Uterus (tissue), 4 donors: Measurements from ENCODE around the gene KIT. TPM values are rescaled to one million over a fixed set of nuclear protein-coding genes. Genes with fewer than 3 reads are reported as not detected.

ENCODE experiments used
- DNase-seq, 2 donors: peaks; one replicate each; pipeline ENCODE4 v3.0.0-alpha.2; 2019 to 2020
- H3K27ac ChIP-seq, 2 donors: fragments of 200-600 bp; sonication (generic); 1 replicate in 1 of 2; 2 replicates in 1 of 2; pipeline ENCODE4 v1.5.1; 2016 to 2018
- H3K27me3 ChIP-seq, 2 donors: fragments of 200-600 bp; sonication (generic); one replicate each; pipeline ENCODE4 v1.5.1; 2018 to 2019; ENCODE audit warnings: control low read depth in 1 of 2
- H3K36me3 ChIP-seq, 2 donors: fragments of 200-600 bp; sonication (generic); one replicate each; pipeline ENCODE4 v1.5.1; 2019; ENCODE audit warnings: control low read depth in 1 of 2
- H3K4me1 ChIP-seq, 2 donors: fragments of 200-600 bp; sonication (generic); one replicate each; pipeline ENCODE4 v1.5.1; 2018 to 2019; ENCODE audit warnings: control low read depth in 1 of 2
- H3K4me3 ChIP-seq, 2 donors: fragments of 200-600 bp; sonication (generic); 1 replicate in 1 of 2; 2 replicates in 1 of 2; pipeline ENCODE4 v1.5.1; 2018 to 2019; ENCODE audit warnings: mild to moderate bottlenecking in 1 of 2
- H3K9me3 ChIP-seq, 2 donors: fragments of 200-600 bp; sonication (generic); one replicate each; pipeline ENCODE4 v1.5.1; 2019; ENCODE audit warnings: control low read depth in 1 of 2
- CTCF ChIP-seq, 4 experiments: fragments of 200-600 bp in 2 of 4; fragments of 450-650 bp in 2 of 4; sonication (generic) in 2 of 4; IDR thresholded peaks; one replicate each; pipeline ENCODE4 v1.5.1; 2016 to 2019; ENCODE audit warnings: antibody characterized with exemption in 4 of 4, mild to moderate bottlenecking in 2 of 4, moderate library complexity in 1 of 4
- POLR2A ChIP-seq, 2 donors: fragments of 450-650 bp; IDR thresholded peaks; one replicate each; pipeline ENCODE4 v1.6.1; 2016; ENCODE audit warnings: antibody characterized with exemption in 2 of 2, mild to moderate bottlenecking in 1 of 2, moderate library complexity in 1 of 2
- intact Hi-C: fragments of 100-400 bp; cut with DNase I; formaldehyde crosslinking; loops from one replicate; pipeline ENCODE4 v1.15.1; 2023; ENCODE audit warnings: low total_unique reads
- total RNA-seq, 4 donors: library from RNA; depleted of rRNA in 3 of 4; stranded (reverse); fragments of >200 nt in 3 of 4; gene quantifications; one replicate each; pipeline versions ENCODE4 v1.1.0 to v1.2.4, GENCODE V29; 2014 to 2023
- donor health status: DM: yes; HTN: yes; CAD: no.

KIT gene
- total RNA-seq, 4 donors from 2014 or later = 6.4 to 69.9 (median 40.3) TPM

GRCh38 chr4:54685810-54686209, 28.1 kb downstream of the KIT start:
- intact Hi-C loops = no loop called here
- no peak for TF ChIP-seq CTCF (IDR thresholded peaks at IDR 0.05)
- TF ChIP-seq POLR2A (IDR thresholded peaks at IDR 0.05) = no peak
- no peak for DNase-seq
- H3K4me3 ChIP-seq = no peak overlapping the region
- no peaks in the 10 kb centered on the region for H3K36me3 ChIP-seq
- no peaks in the 10 kb centered on the region for H3K9me3 ChIP-seq
- no peaks in the 10 kb centered on the region for H3K4me1 ChIP-seq
- H3K27ac ChIP-seq = no peak overlapping the region
- no peaks in the 10 kb centered on the region for H3K27me3 ChIP-seq

- Histone ChIP-seq H3K4me3 (no peak overlapping the region), H3K27ac (no peak overlapping the region), H3K36me3 (no peaks in the 10 kb centered on the region), H3K9me3 (no peaks in the 10 kb centered on the region), H3K27me3 (no peaks in the 10 kb centered on the region), H3K4me1 (no peaks in the 10 kb centered on the region)
- DNase-seq = no peak
- intact Hi-C loops = no loop called here
- no peak for TF ChIP-seq CTCF (IDR thresholded peaks at IDR 0.05)
- TF ChIP-seq POLR2A (IDR thresholded peaks at IDR 0.05) = no peak
Observed at GRCh38 chr4:54687887-54688841, 30.4 kb downstream of the KIT start.

GRCh38 chr4:54695337-54695736, 37.6 kb downstream of the KIT start:
- Histone ChIP-seq H3K27me3 (no peaks in the 10 kb centered on the region), H3K4me3 (no peak overlapping the region), H3K4me1 (no peaks in the 10 kb centered on the region), H3K27ac (no peak overlapping the region), H3K36me3 (no peaks in the 10 kb centered on the region), H3K9me3 (no peaks in the 10 kb centered on the region)
- TF ChIP-seq CTCF (IDR thresholded peaks at IDR 0.05) = no peak
- intact Hi-C loops = no loop called here
- no peak for DNase-seq

GRCh38 chr4:54695788-54696187, 38.0 kb downstream of the KIT start:
- no peaks in the 10 kb centered on the region for H3K36me3 ChIP-seq
- no peaks in the 10 kb centered on the region for H3K4me1 ChIP-seq
- H3K27ac ChIP-seq = no peak overlapping the region
- no peak for TF ChIP-seq POLR2A (IDR thresholded peaks at IDR 0.05)
- no peak for TF ChIP-seq CTCF (IDR thresholded peaks at IDR 0.05)
- no peak overlapping the region for H3K4me3 ChIP-seq
- H3K9me3 ChIP-seq = no peaks in the 10 kb centered on the region
- no peak for DNase-seq
- intact Hi-C loops = no loop called here
- H3K27me3 ChIP-seq = no peaks in the 10 kb centered on the region

- DNase-seq = no peak
- Histone ChIP-seq H3K36me3 (no peaks in the 10 kb centered on the region), H3K27ac (no peak overlapping the region), H3K27me3 (no peaks in the 10 kb centered on the region), H3K9me3 (no peaks in the 10 kb centered on the region), H3K4me1 (no peaks in the 10 kb centered on the region), H3K4me3 (no peak overlapping the region)
- no peak for TF ChIP-seq CTCF (IDR thresholded peaks at IDR 0.05)
- TF ChIP-seq POLR2A (IDR thresholded peaks at IDR 0.05) = no peak
- intact Hi-C loops = no loop called here
Observed at GRCh38 chr4:54696649-54697048, 38.9 kb downstream of the KIT start.
